ENCODE measurements around the gene ERAS. TPM values are rescaled to one million over a fixed set of nuclear protein-coding genes. Genes with fewer than 3 reads are reported as not detected.

ERAS gene
- total and polyA plus RNA-seq, 10 donors: 0.08 to 0.79 (median 0.10) TPM; not detected in 7

GRCh38 chrX:48787505-48788443, 38.5 kb upstream of the ERAS start:
- no peak for DNase-seq
- no peaks in the 10 kb centered on the region for H3K9me3 ChIP-seq
- no peak overlapping the region for H3K4me3 ChIP-seq
- no peak overlapping the region for H3K27ac ChIP-seq
- no peaks in the 10 kb centered on the region for H3K4me1 ChIP-seq
- intact Hi-C loops (cut with DNase I; ENCODE audit: low total_unique reads): no loop called here
- 58 to 80% (median 72%) methylated on average over 17 of the region's 17 CpGs for WGBS, 5 donors
- peaks cover 0 to 19% (median 0%) of the 10 kb centered on the region in 7 donors for H3K27me3 ChIP-seq (replicated peaks in 1 of 7)
- H3K36me3 ChIP-seq: no peaks in the 10 kb centered on the region
- no peak for TF ChIP-seq POLR2A (IDR thresholded peaks at IDR 0.05)
- TF ChIP-seq POLR2AphosphoS5 (IDR thresholded peaks at IDR 0.05): no peak
- no peak for TF ChIP-seq CTCF (IDR thresholded peaks at IDR 0.05 in 8 of 11, conservative IDR thresholded peaks at IDR 0.05 in 3 of 11)

- intact Hi-C loops (cut with DNase I; ENCODE audit: low total_unique reads): no loop called here
- Histone ChIP-seq H3K4me1 (no peaks in the 10 kb centered on the region), H3K36me3 (no peaks in the 10 kb centered on the region), H3K9me3 (no peaks in the 10 kb centered on the region), H3K4me3 (no peak overlapping the region), H3K27ac (no peak overlapping the region), H3K27me3 (replicated peaks in 1 of 7) (peaks cover 0 to 19% (median 0%) of the 10 kb centered on the region in 7 donors)
- 22 to 63% (median 33%) methylated on average over 6 to 7 of the region's 7 CpGs for WGBS, 5 donors
- no peak for DNase-seq
- TF ChIP-seq CTCF (IDR thresholded peaks at IDR 0.05 in 8 of 11, conservative IDR thresholded peaks at IDR 0.05 in 3 of 11) (no peak), POLR2AphosphoS5 (IDR thresholded peaks at IDR 0.05) (no peak), POLR2A (IDR thresholded peaks at IDR 0.05) (no peak)
Measured at GRCh38 chrX:48789366-48790220, 36.7 kb upstream of the ERAS start.

GRCh38 chrX:48790477-48790876, 35.8 kb upstream of the ERAS start:
- 59 to 68% (median 61%) methylated on average over 5 of the region's 5 CpGs for WGBS, 5 donors
- TF ChIP-seq POLR2AphosphoS5 (IDR thresholded peaks at IDR 0.05) (no peak), POLR2A (IDR thresholded peaks at IDR 0.05) (no peak), CTCF (IDR thresholded peaks at IDR 0.05 in 8 of 11, conservative IDR thresholded peaks at IDR 0.05 in 3 of 11) (no peak)
- Histone ChIP-seq H3K4me3 (no peak overlapping the region), H3K27me3 (replicated peaks in 1 of 7) (peaks cover 0 to 19% (median 0%) of the 10 kb centered on the region in 7 donors), H3K27ac (no peak overlapping the region), H3K9me3 (no peaks in the 10 kb centered on the region), H3K4me1 (no peaks in the 10 kb centered on the region), H3K36me3 (no peaks in the 10 kb centered on the region)
- intact Hi-C loops (cut with DNase I; ENCODE audit: low total_unique reads): no loop called here
- DNase-seq: no peak
